ENCODE data around the gene PDLIM7. TPM values are rescaled to one million over a fixed set of nuclear protein-coding genes. Genes with fewer than 3 reads are reported as not detected.

Gene PDLIM7
- total and polyA plus RNA-seq, 4 donors: 184 to 1,248 (median 620) TPM

DNA sequence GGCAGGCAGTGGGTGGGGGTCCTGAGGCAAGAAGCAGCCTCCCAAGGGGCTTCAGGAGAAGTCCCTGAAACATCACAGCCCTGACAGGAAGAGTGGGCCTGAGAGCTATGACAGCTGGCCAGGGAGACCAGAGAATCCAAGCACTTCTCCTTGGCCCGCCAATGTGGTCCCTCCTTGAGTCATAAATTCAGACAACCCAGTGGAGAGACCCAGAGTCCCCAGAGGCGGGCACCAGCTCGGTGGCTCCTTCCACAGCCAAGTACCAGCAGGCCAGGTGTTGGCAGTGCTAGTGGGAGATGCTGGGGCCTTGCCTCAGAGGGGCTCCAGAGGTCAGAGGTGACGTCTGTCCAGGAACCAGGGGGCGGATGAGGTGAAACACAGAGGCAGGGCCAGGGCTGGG, 13.8 kb upstream of the PDLIM7 start:
- 84 to 86% methylated on average over 5 of the region's 5 CpGs for WGBS, 2 donors
- no peaks in the 10 kb centered on the region for H3K9me3 ChIP-seq (ENCODE audit: control insufficient read depth, low read length)
- no peaks in the 10 kb centered on the region for H3K4me1 ChIP-seq (ENCODE audit: control insufficient read depth in 1 of 2, insufficient read depth in 2 of 2, low read length in 2 of 2)
- no peak for ATAC-seq (ENCODE audit: low FRiP score)
- H3K27ac ChIP-seq (ENCODE audit: low read depth in 1 of 2, low read length in 2 of 2): no peak overlapping the region
- peak; percentile 46 to 73 for DNase-seq
- no peaks in the 10 kb centered on the region for H3K27me3 ChIP-seq (ENCODE audit: control insufficient read depth in 1 of 2, insufficient read depth in 2 of 2, low read length in 1 of 2)
- intact Hi-C loops (cut with DNase I): no loop called here
- H3K36me3 ChIP-seq (ENCODE audit: control insufficient read depth in 1 of 2, insufficient read depth in 2 of 2, low read length in 1 of 2): peaks cover 0 to 2% of the 10 kb centered on the region in 2 donors
- no peak overlapping the region for H3K4me3 ChIP-seq (ENCODE audit: low read length in 2 of 2)

DNA sequence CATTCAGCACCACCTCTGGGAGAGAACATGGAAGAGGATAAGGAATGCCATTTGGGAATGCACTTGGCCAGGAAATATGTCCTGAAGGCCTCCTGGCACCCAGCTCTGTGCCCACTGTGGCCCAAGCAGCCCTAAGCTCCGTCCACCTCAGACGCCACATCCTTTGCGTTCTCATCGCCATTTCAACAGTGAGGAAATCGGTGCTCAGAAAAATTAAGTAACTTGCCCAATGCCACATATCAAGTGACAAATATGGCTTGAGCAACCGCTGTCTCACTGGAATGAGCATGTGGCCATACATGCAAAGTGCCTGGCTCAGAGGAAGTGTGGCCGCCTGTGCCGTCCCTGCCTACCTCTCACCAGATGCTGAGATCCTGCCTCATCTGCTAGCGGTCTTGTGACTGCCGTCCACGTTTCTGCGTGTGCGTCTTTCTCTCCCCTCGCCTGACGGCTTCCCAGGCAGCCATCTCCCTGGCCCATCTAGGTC, 13.2 kb upstream of the PDLIM7 start:
- intact Hi-C loops (cut with DNase I): no loop called here
- H3K4me1 ChIP-seq (ENCODE audit: control insufficient read depth in 1 of 2, insufficient read depth in 2 of 2, low read length in 2 of 2): no peaks in the 10 kb centered on the region
- 86 to 89% methylated on average over 15 of the region's 15 CpGs for WGBS, 2 donors
- no peaks in the 10 kb centered on the region for H3K27me3 ChIP-seq (ENCODE audit: control insufficient read depth in 1 of 2, insufficient read depth in 2 of 2, low read length in 1 of 2)
- H3K9me3 ChIP-seq (ENCODE audit: control insufficient read depth, low read length): no peaks in the 10 kb centered on the region
- H3K27ac ChIP-seq (ENCODE audit: low read depth in 1 of 2, low read length in 2 of 2): no peak overlapping the region
- peaks cover 0 to 2% of the 10 kb centered on the region in 2 donors for H3K36me3 ChIP-seq (ENCODE audit: control insufficient read depth in 1 of 2, insufficient read depth in 2 of 2, low read length in 1 of 2)
- DNase-seq (peak in 1 of 2 donors; percentile 77), ATAC-seq (ENCODE audit: low FRiP score) (no peak)
- H3K4me3 ChIP-seq (ENCODE audit: low read length in 2 of 2): no peak overlapping the region

DNA sequence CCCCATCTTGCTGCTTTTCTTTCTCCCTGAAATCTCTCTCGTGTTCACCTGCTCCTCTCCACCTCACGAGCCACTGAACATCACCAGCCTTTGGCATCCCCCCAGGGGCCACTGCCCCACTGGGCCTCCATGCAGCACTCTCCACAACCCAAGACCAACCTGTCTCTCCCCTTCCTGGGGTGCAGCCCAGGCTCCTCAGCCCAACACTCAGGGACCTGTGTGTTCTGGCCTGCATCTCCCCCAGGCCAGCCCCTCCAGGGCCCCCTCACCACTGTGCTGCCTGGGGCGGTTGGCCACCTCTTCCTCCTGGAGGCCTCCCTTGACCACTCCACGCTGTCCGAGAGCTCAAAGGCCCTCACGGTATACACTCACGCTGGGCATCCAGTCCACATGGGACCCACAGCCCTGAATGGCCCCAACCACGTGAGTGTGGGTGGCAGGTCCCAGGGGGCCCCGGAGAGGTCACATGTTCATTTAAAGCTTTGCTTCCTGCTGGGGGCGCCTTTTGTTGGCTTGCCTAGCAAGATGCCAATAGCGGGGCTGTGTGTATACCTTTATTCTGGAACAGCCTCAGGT, 12.7 kb upstream of the PDLIM7 start:
- H3K27ac ChIP-seq (ENCODE audit: low read depth in 1 of 2, low read length in 2 of 2): no peak overlapping the region
- no peaks in the 10 kb centered on the region for H3K9me3 ChIP-seq (ENCODE audit: control insufficient read depth, low read length)
- no peak for ATAC-seq (ENCODE audit: low FRiP score)
- H3K4me3 ChIP-seq (ENCODE audit: low read length in 2 of 2): no peak overlapping the region
- DNase-seq: peak in 1 of 2 donors; percentile 49
- no peaks in the 10 kb centered on the region for H3K4me1 ChIP-seq (ENCODE audit: control insufficient read depth in 1 of 2, insufficient read depth in 2 of 2, low read length in 2 of 2)
- 66 to 71% methylated on average over 11 of the region's 11 CpGs for WGBS, 2 donors
- H3K27me3 ChIP-seq (ENCODE audit: control insufficient read depth in 1 of 2, insufficient read depth in 2 of 2, low read length in 1 of 2): no peaks in the 10 kb centered on the region
- H3K36me3 ChIP-seq (ENCODE audit: control insufficient read depth in 1 of 2, insufficient read depth in 2 of 2, low read length in 1 of 2): peaks cover 0 to 2% of the 10 kb centered on the region in 2 donors
- intact Hi-C loops (cut with DNase I): no loop called here

DNA sequence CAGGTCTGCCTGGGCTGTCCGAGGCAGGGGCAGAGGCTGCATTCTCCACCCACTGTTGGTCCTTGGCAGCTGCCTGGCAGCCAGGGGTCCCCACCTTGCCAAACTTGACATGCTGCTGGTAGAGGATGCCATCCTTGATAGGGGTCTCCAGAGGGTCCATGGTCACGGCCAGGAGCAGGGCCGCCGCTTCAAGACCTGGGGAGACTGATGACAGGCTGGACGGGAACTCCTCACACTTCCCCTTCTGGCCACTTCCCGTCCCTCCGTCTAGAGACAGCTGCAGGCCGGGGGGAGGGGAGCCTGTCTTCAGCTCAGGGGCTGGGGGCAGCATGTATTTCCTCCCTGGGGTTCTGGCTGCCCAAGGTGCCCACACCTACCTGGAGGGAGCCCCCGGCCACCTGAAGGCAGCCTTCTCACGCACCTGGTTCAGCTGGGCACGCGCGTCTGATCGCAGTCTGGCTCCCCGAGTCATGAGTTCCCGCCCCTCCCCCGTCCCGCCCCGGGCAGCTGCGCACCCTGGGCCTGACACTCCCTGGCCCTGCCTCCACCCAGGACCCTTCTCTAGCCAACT, 12.1 kb upstream of the PDLIM7 start, which contains the start of gene DOK3:
TSS of gene DOK3 (minus strand) at position 446 of the 571 bp plus-strand sequence. CDS start at position 160, 286 bp downstream.
- Histone ChIP-seq H3K4me1 (ENCODE audit: control insufficient read depth in 1 of 2, insufficient read depth in 2 of 2, low read length in 2 of 2) (no peaks in the 10 kb centered on the region), H3K4me3 (ENCODE audit: low read length in 2 of 2) (no peak within 1 kb of the TSS), H3K27me3 (ENCODE audit: control insufficient read depth in 1 of 2, insufficient read depth in 2 of 2, low read length in 1 of 2) (no peaks in the 10 kb centered on the region), H3K36me3 (ENCODE audit: control insufficient read depth in 1 of 2, insufficient read depth in 2 of 2, low read length in 1 of 2) (peaks cover 0 to 2% of the 10 kb centered on the region in 2 donors), H3K9me3 (ENCODE audit: control insufficient read depth, low read length) (no peaks in the 10 kb centered on the region), H3K27ac (ENCODE audit: low read depth in 1 of 2, low read length in 2 of 2) (no peak within 1 kb of the TSS)
- WGBS, 2 donors: 56 to 67% methylated on average over 20 of the region's 20 CpGs
- intact Hi-C loops (cut with DNase I): no loop called here
- peak in 1 of 2 donors; percentile 82 for DNase-seq
- ATAC-seq (ENCODE audit: low FRiP score): no peak

DNA sequence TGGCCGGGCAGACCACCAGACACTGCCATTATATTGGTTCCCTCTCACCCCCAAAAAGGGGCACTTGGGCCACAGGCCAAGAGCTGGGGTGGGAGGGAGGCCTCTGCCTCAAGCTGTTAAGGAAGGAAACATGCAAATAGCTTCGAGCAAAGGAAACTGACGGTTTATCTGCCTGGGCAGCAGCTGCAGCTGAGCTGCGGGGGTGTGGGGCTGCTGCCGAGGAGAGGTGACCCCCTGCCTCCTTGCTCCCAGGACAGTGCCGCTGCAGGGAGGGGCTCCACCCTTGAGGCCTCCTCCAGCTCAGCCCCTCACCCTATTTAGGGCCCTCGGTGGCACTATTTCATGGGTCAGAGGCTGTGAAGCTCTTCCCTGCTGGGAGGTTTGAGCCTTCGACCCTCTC, 11.4 kb upstream of the PDLIM7 start:
- intact Hi-C loops (cut with DNase I): no loop called here
- Histone ChIP-seq H3K9me3 (ENCODE audit: control insufficient read depth, low read length) (no peaks in the 10 kb centered on the region), H3K4me1 (ENCODE audit: control insufficient read depth in 1 of 2, insufficient read depth in 2 of 2, low read length in 2 of 2) (no peaks in the 10 kb centered on the region), H3K4me3 (ENCODE audit: low read length in 2 of 2) (no peak overlapping the region), H3K27me3 (ENCODE audit: control insufficient read depth in 1 of 2, insufficient read depth in 2 of 2, low read length in 1 of 2) (no peaks in the 10 kb centered on the region), H3K27ac (ENCODE audit: low read depth in 1 of 2, low read length in 2 of 2) (no peak overlapping the region), H3K36me3 (ENCODE audit: control insufficient read depth in 1 of 2, insufficient read depth in 2 of 2, low read length in 1 of 2) (peaks cover 0 to 2% of the 10 kb centered on the region in 2 donors)
- DNase-seq (peak in 1 of 2 donors; percentile 43), ATAC-seq (ENCODE audit: low FRiP score) (no peak)
- 72 to 78% methylated on average over 8 of the region's 8 CpGs for WGBS, 2 donors

DNA sequence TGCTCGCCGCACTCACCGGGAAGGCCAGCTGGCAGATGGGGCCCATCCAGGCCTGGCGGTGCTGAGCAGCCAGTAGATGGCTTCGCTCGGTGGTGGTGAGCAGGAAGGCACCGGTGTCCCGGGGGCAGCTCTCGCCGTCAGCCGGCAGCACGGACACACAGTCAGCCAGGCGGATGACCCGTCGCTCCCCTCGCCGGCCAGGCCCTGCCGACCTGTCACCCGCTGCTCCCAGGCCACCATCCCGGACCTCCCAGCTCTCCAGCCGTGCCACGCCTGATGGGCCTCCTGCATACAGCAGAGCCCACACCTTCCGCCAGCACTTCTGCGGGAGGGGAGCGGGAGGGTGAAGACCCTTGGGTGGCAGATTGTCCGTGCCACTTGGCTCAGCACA, 10.8 kb upstream of the PDLIM7 start:
- Histone ChIP-seq H3K27ac (ENCODE audit: low read depth in 1 of 2, low read length in 2 of 2) (no peak overlapping the region), H3K4me3 (ENCODE audit: low read length in 2 of 2) (no peak overlapping the region), H3K9me3 (ENCODE audit: control insufficient read depth, low read length) (no peaks in the 10 kb centered on the region), H3K4me1 (ENCODE audit: control insufficient read depth in 1 of 2, insufficient read depth in 2 of 2, low read length in 2 of 2) (no peaks in the 10 kb centered on the region), H3K36me3 (ENCODE audit: control insufficient read depth in 1 of 2, insufficient read depth in 2 of 2, low read length in 1 of 2) (peaks cover 0 to 2% of the 10 kb centered on the region in 2 donors), H3K27me3 (ENCODE audit: control insufficient read depth in 1 of 2, insufficient read depth in 2 of 2, low read length in 1 of 2) (no peaks in the 10 kb centered on the region)
- intact Hi-C loops (cut with DNase I): no loop called here
- DNase-seq: peak; percentile 52 to 76
- WGBS, 2 donors: 93 to 95% methylated on average over 25 to 26 of the region's 26 CpGs
- ATAC-seq (ENCODE audit: low FRiP score): no peak

DNA sequence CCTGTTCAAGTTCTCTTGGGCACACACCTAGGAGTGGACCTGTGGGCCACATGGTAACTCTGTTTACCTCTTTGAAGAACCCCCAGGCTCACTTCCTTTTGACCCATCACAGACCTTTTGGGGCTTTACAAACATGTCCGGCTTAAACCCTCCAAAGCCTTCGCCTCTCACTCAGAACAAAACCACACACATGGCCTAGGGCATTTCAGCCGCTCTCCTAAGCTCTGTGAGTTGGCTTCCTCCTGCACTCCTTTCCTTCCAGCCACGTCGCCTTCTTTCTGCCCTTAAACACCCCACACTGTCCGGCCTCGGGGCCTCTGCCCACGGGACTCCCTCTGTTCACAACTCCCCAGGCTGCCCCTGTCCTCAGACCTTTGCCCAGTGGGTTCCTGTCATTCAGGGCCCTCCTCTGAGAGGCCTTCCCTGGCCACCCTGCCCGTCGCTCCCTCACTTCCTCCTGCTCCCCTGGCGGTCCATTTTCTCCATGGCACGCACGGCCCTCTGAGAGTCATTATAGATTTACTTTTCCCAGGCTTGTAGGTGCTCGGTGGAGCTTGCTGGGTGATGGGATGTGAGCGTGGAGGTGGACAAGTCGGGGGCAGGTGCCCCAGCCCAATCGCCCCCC, 10.3 kb upstream of the PDLIM7 start:
- DNase-seq (peak; percentile 51 to 66), ATAC-seq (ENCODE audit: low FRiP score) (no peak)
- intact Hi-C loops (cut with DNase I): no loop called here
- no peaks in the 10 kb centered on the region for H3K27me3 ChIP-seq (ENCODE audit: control insufficient read depth in 1 of 2, insufficient read depth in 2 of 2, low read length in 1 of 2)
- H3K36me3 ChIP-seq (ENCODE audit: control insufficient read depth in 1 of 2, insufficient read depth in 2 of 2, low read length in 1 of 2): peaks cover 0 to 2% of the 10 kb centered on the region in 2 donors
- H3K4me1 ChIP-seq (ENCODE audit: control insufficient read depth in 1 of 2, insufficient read depth in 2 of 2, low read length in 2 of 2): no peaks in the 10 kb centered on the region
- no peak overlapping the region for H3K27ac ChIP-seq (ENCODE audit: low read depth in 1 of 2, low read length in 2 of 2)
- no peaks in the 10 kb centered on the region for H3K9me3 ChIP-seq (ENCODE audit: control insufficient read depth, low read length)
- H3K4me3 ChIP-seq (ENCODE audit: low read length in 2 of 2): no peak overlapping the region
- 91% methylated on average over 17 of the region's 17 CpGs for WGBS, 2 donors

DNA sequence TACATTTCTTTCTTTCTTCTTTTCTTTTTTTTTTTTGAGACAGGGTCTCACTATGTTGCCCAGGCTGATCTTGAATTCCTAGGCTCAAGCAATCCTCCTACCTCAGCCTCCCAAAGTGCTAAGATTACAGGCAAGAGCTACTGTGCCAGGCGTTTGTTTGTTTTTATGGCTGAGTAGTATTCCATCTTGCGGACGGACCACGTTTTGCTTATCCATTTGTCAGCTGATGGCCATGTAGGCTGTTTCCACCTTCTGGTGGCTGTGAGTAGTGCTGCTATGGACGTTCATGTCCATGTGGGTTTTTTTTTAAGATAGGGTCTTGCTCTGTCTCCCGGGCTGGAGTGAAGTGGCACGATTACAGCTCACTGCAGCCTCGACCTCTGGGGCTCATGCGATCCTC, 9.8 kb upstream of the PDLIM7 start:
- intact Hi-C loops (cut with DNase I): no loop called here
- Histone ChIP-seq H3K36me3 (ENCODE audit: control insufficient read depth in 1 of 2, insufficient read depth in 2 of 2, low read length in 1 of 2) (no peaks in the 10 kb centered on the region), H3K4me3 (ENCODE audit: low read length in 2 of 2) (no peak overlapping the region), H3K27ac (ENCODE audit: low read depth in 1 of 2, low read length in 2 of 2) (no peak overlapping the region), H3K27me3 (ENCODE audit: control insufficient read depth in 1 of 2, insufficient read depth in 2 of 2, low read length in 1 of 2) (no peaks in the 10 kb centered on the region), H3K9me3 (ENCODE audit: control insufficient read depth, low read length) (no peaks in the 10 kb centered on the region), H3K4me1 (ENCODE audit: control insufficient read depth in 1 of 2, insufficient read depth in 2 of 2, low read length in 2 of 2) (no peaks in the 10 kb centered on the region)
- ATAC-seq (ENCODE audit: low FRiP score) (no peak), DNase-seq (no peak)
- 83 to 84% methylated on average over 9 of the region's 9 CpGs for WGBS, 2 donors

DNA sequence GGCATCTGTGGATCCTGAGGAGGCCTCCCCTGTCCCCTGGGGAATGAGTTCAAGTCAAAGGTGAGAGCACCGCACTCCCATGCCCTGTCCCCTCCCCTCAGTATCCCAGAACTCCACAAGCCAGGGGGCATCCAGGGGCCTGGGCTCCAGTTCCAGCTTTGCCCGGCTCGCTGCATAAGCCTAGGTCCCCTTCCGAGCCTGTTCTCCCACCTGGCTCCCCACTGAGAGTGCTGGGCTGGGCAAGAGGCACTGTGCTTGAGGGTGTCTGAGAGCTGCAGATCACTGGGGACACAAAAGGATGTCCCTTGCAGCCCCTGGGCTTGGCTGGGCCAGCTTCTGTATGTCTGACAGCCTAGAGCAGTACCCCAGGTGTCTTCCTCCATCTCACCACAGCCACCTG, 7.7 kb upstream of the PDLIM7 start:
- Histone ChIP-seq H3K27ac (ENCODE audit: low read depth in 1 of 2, low read length in 2 of 2) (no peak overlapping the region), H3K9me3 (ENCODE audit: control insufficient read depth, low read length) (no peaks in the 10 kb centered on the region), H3K27me3 (ENCODE audit: control insufficient read depth in 1 of 2, insufficient read depth in 2 of 2, low read length in 1 of 2) (no peaks in the 10 kb centered on the region), H3K4me3 (ENCODE audit: low read length in 2 of 2) (no peak overlapping the region), H3K36me3 (ENCODE audit: control insufficient read depth in 1 of 2, insufficient read depth in 2 of 2, low read length in 1 of 2) (no peaks in the 10 kb centered on the region), H3K4me1 (ENCODE audit: control insufficient read depth in 1 of 2, insufficient read depth in 2 of 2, low read length in 2 of 2) (no peaks in the 10 kb centered on the region)
- WGBS, 2 donors: 94 to 100% methylated on average over 4 of the region's 4 CpGs
- ATAC-seq (ENCODE audit: low FRiP score) (no peak), DNase-seq (peak in 1 of 2 donors; percentile 68)
- intact Hi-C loops (cut with DNase I): no loop called here
